GM18861 (cell line): Measurements from ENCODE around the gene NDUFA12.

ENCODE experiments used
- ATAC-seq: cut with Tn5 transposase; IDR thresholded peaks from one replicate; pipeline ENCODE4 v1.9.1; 2021; ENCODE audit not compliant: unreplicated experiment

NDUFA12 gene

GRCh38 chr12:94982456-94982855, 21.0 kb downstream of the NDUFA12 start:
- no peak for ATAC-seq

- no peak for ATAC-seq
These were observed 22.9 kb downstream of the NDUFA12 start for GRCh38 chr12:94980577-94980976.

- no peak for ATAC-seq
These were observed 23.6 kb downstream of the NDUFA12 start for GRCh38 chr12:94979941-94980340.

DNA sequence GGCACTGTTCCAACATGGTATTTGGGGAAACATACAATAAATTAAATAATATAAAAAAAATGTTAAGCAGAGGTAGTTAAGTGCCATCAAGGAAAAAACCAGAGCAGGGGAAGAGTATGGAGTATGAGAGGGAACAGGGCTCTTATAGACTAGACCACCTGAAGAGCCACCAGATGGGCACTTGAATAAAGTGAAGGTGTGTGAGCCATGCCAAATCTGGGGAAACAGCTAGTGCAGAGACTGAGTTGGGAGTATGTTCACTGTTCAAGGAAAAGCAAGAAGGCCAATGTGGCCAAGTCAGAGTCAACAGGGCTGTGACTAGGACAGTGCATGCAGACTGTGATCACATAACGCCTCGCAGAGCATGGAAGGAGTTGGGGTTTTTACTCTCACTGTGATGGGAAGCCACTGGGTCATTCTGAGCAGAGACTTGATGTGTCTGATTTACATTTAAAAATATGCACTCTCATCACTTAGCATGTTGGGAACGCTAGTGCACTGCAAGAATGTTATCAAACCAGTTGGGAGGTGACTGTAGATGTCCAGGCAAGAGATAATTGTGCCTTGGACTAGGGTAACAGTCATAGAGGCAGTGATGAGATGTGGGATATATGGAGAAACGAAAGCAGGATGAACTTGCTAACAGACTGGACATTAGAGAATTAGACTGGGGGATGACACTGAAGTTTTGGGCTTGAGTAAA, 25.6 kb downstream of the NDUFA12 start:
- ATAC-seq, result no peak

GRCh38 chr12:94973221-94973620, 30.3 kb downstream of the NDUFA12 start:
- ATAC-seq, result no peak

DNA sequence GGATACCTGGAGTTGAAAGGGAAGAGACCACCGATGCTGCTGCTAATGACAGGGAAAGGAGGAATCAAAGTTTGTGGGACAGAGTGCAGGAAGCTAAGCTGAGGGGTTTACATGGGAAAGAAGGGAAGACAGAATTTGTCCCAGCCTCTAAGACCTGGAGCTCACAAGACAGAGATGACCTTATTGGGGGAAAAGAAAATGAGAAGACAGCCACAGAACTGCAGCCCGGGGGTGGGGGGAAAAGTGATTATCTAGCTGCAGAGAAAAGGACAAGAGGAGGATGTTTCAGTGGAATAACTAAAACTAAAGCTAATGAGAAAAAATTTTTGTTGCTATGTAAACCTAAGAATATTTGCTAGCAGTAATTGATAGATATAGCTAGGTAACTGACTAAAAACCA, 30.7 kb downstream of the NDUFA12 start:
- ATAC-seq, result no peak

GRCh38 chr12:94971923-94972322, 31.6 kb downstream of the NDUFA12 start:
- ATAC-seq, result no peak

DNA sequence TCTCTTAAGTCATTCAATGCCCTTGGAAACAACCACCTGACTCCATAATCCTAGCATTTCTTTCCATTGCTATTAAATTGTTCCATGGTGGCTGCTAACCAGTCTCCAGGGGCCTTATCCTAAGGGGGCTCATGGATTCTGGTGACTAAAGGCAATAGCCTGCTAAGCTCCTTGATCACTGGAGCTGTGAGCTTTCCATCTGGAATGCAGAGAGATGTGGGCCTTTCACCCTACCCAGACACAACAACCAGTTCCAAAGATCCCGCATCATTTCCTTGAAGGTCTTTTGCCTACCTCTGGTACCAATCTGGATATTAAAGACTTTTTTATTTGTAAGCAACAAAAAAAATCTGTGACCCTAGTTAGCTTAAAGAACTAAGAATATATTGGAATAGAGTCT, 32.9 kb downstream of the NDUFA12 start:
- ATAC-seq, result no peak

DNA sequence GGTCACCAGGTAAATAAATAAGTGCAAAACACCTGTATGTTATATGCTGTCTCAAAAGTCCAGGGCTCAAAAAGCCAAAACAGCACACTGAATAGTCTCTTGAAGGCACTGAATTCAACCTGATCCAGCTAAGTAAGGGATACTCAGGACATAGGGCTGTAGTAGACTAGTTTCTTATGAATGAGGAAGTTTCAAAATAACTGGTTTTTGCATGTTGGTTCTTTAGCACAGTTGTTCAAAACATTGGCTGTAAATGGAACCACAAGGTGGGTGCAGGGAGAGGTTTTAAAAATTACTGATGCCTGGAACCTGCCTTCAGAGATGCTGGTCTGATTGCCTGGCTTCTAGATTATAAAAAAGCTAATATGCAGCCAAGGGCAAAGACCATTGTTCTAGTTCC, 34.1 kb downstream of the NDUFA12 start:
- ATAC-seq, result peak; percentile 52

GRCh38 chr12:94965982-94966630, 37.4 kb downstream of the NDUFA12 start:
- no peak for ATAC-seq

- ATAC-seq, result no peak
These were observed 39.8 kb downstream of the NDUFA12 start for GRCh38 chr12:94963649-94964048.

DNA sequence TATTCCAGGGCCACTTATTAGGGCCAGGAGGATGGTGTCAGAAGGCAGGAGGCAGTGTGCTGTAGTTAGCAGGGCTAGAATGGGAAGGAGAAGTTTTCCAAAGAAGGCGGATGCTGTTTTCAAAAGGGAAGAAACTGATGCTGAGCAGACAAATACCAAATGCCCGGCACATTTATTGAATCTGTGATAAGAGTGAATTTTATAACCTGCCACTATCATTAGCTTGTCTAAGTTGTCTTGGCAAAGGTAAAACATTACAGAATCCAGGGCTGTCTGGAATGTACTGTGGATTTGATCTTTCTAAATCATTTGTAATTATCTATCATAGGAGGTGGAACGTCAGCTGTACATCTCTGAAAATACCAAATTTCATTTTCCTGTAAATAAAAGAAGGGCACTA, 40.8 kb downstream of the NDUFA12 start:
- no peak for ATAC-seq

GRCh38 chr12:94961911-94962310, 41.6 kb downstream of the NDUFA12 start:
- ATAC-seq, result no peak

DNA sequence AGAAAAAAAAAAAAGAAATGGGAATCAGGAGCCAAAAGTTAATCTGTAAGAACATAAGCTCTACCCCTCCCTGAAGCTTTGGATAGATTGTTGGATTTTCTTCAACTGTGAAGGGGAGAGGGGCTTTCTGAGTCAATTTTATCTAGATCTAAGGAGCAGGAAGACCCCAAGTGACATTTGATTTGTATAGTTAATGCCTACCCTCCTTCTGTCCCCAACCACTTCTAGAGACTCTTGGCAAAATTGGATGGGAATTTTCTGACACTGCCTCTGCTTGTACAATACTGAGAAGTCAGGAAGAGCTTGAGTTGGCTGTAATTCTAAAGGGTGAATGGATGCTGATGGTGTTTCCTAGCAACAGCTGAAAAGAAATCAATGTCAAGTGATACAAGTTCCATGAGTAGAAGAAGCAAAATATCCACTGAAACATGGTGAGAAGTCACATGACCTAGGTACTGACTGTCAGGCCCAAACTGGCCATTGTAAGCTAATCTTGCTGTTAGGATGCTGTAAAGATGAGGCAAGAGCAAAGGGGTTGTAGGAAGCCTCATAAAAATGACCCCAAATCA, 42.2 kb downstream of the NDUFA12 start:
- no peak for ATAC-seq

GRCh38 chr12:94957006-94957405, 46.5 kb downstream of the NDUFA12 start:
- ATAC-seq, result no peak

- no peak for ATAC-seq
These were observed 48.4 kb downstream of the NDUFA12 start for GRCh38 chr12:94954948-94955592.

DNA sequence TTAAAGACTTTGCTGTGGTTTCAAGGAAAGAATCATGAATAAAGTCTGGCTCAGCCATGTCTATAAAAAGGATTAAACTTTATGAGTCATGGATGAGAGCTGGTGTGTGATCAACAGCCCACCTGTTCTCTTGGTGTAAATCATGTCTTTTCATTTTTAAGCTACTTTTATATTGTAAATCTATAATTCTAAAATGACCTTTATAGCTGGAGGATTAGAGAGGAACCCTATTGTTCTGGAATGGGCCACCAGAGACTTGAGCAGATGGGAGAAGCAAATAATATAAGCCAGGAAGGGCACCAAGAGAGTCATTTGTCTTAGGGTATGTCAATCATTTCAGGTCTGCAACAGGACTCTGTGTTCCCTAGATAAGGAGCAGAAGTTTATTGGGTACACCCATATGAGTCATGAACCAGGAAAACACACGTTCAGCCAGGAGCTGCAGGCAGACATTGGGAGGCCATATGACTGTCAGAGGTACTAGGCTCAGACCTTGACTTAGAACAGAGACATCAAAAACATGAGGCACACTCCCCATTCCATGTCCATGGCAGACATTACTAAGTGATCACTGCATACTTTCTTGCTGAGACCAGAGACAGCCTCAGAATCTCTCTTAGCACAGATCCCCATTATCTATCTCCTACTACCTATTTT, 49.3 kb downstream of the NDUFA12 start:
- ATAC-seq, result no peak

GRCh38 chr12:94952325-94952724, 51.2 kb downstream of the NDUFA12 start:
- no peak for ATAC-seq

DNA sequence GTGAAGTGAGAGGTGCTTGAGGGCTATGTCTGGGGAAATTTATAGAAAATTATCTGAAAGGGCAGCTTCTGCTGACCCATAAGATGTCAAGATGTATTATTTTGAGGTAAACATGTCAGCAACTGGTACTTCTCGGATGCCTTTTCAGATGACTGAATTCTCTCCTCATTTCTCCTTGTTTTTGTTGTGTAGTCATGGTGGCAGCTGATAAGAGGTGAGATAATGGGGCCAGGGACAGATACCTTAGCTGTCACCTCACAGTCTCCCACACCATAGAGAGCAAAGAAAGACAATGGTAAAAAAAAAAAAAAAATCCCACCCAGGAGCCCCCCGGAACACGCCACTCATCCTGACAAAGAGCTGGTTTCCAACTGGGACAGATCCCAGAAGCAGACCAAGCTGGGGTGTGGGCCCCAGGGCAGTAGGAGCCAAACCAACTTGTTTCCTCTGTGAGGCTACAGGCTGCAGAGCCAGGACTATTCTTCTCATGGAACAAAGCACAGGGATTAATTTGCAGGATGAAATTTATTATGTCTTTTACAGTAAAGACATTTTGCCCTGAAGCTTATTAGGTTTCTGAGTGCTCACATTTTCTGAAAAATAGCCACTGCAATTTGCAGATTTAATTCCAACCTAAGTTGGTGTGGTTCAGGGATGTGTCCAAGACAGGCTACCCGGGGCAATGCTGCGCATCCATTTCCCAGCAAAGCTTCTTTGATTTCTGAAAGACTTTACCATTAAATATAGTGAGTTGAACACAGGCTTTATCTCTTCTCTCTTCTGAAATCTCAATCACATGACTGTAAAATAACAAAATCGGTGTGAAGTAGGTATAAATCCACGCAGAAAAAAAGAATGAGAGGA, 52.2 kb downstream of the NDUFA12 start:
- no peak for ATAC-seq

GRCh38 chr12:94948232-94948810, 55.2 kb downstream of the NDUFA12 start:
- no peak for ATAC-seq
